Sigmoid colon (tissue), 7 donors: ENCODE results near the gene REPS1. TPM values are rescaled to one million over a fixed set of nuclear protein-coding genes. Genes with fewer than 3 reads are reported as not detected.

Experiments used
- DNase-seq: peaks from one replicate; pipeline ENCODE4 v3.0.0-alpha.2; 2019
- H3K27ac ChIP-seq, 4 donors: fragments of 200-600 bp; sonication (generic); one replicate each; pipeline ENCODE4 v1.5.1; 2016 to 2019; ENCODE audit warnings: mild to moderate bottlenecking in 1 of 4
- H3K27me3 ChIP-seq, 3 donors: fragments of 200-600 bp; sonication (generic); one replicate each; pipeline ENCODE4 v1.5.1; 2019; ENCODE audit warnings: mild to moderate bottlenecking in 1 of 3
- H3K36me3 ChIP-seq, 4 donors: fragments of 200-600 bp; sonication (generic); one replicate each; pipeline ENCODE4 v1.5.1; 2016 to 2019
- H3K4me1 ChIP-seq, 4 donors: fragments of 200-600 bp; sonication (generic); one replicate each; pipeline ENCODE4 v1.5.1; 2017 to 2019
- H3K4me3 ChIP-seq, 4 donors: fragments of 200-600 bp; sonication (generic); one replicate each; pipeline ENCODE4 v1.5.1; 2017 to 2019; ENCODE audit warnings: mild to moderate bottlenecking in 2 of 4, moderate library complexity in 1 of 4
- H3K9me3 ChIP-seq, 4 donors: fragments of 200-600 bp in 3 of 4; sonication (generic) in 3 of 4; one replicate each; pipeline versions ENCODE4 v1.5.1 to v1.6.1; 2013 to 2019
- EP300 ChIP-seq, 4 donors: sonication (generic); formaldehyde crosslinking; IDR thresholded peaks; one replicate each; pipeline ENCODE4 v1.6.1; 2017; ENCODE audit warnings: antibody characterized with exemption in 4 of 4
- POLR2A ChIP-seq, 2 donors: fragments of 450-650 bp; IDR thresholded peaks; one replicate each; pipeline ENCODE4 v1.6.1; 2016; ENCODE audit warnings: antibody characterized with exemption in 2 of 2, mild to moderate bottlenecking in 2 of 2, moderate library complexity in 2 of 2
- POLR2AphosphoS5 ChIP-seq, 4 donors: sonication (generic); formaldehyde crosslinking; IDR thresholded peaks; one replicate each; pipeline ENCODE4 v1.6.1; 2017; ENCODE audit warnings: antibody characterized with exemption in 4 of 4
- WGBS, 2 donors: extraction: QIAGEN DNeasy Blood & Tissue Kit; methylation state at CpG; one replicate each; pipeline ENCODE4 v1.1.7; 2013; 5-methylcytosine and 5-hydroxymethylcytosine counted together
- intact Hi-C: fragments of 100-400 bp; cut with DNase I; formaldehyde crosslinking; loops from one replicate; pipeline ENCODE4 v1.15.1; 2023
- polyA plus RNA-seq, 3 donors: library from polyadenylated mRNA; stranded (reverse); fragments of 200-250 nt; gene quantifications; one replicate each; pipeline ENCODE4 v1.2.3, GENCODE V29; 2013
- total RNA-seq, 4 donors: library from RNA; depleted of rRNA; stranded (reverse); fragments of >200 nt; gene quantifications; one replicate each; pipeline ENCODE4 v1.1.0, GENCODE V29; 2016
- TF ChIP-seq, protein P1 (sequence below), 4 experiments: fragments of 450-650 bp in 3 of 4; fragments of 200-600 bp in 1 of 4; IDR thresholded peaks; one replicate each; pipeline ENCODE4 v1.5.1; 2016 to 2019; ENCODE audit warnings: antibody characterized with exemption in 4 of 4, mild to moderate bottlenecking in 3 of 4, moderate library complexity in 2 of 4
- donor health status: healthy with polysubstance abuse.
- donor health status: Bipolar disorder and iron deficiency.
- donor health status: healthy.

REPS1 gene
- total and polyA plus RNA-seq, 7 donors = 12.6 to 53.7 (median 26.3) TPM

GRCh38 chr6:138907167-138907566 lies 80.9 kb downstream of the REPS1 start:
- Histone ChIP-seq H3K9me3 (no peaks in the 10 kb centered on the region), H3K4me1 (no peaks in the 10 kb centered on the region), H3K36me3 (peaks cover 3 to 94% (median 17%) of the 10 kb centered on the region in 4 donors), H3K27me3 (no peaks in the 10 kb centered on the region), H3K4me3 (no peak overlapping the region), H3K27ac (no peak overlapping the region)
- intact Hi-C loops = no loop called here
- 21 to 63% methylated on average over 7 of the region's 7 CpGs for WGBS, 2 donors
- TF ChIP-seq POLR2AphosphoS5 (IDR thresholded peaks at IDR 0.05) = no peak
- no peak for TF ChIP-seq EP300 (IDR thresholded peaks at IDR 0.05)
- TF ChIP-seq POLR2A (IDR thresholded peaks at IDR 0.05) = no peak
- DNase-seq = no peak

DNA sequence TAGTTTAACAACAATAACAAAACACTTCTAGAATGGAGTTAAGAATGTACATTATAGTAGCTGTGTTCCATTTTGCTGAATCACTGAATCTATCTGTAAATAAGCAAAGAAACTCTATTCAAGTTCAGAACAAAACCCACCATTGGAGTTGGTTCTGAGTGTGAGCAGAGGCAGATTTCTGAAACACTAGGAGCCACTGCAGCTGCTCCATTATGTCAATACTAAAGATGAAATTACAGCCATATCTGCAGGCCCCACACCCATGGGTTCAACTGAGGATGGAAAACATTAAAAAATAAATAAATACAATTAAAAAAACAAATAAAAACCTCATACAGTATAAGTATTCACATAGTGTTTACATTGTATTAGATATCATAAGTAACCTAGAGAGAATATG lies 91.0 kb downstream of the REPS1 start:
- intact Hi-C loops = no loop called here
- Histone ChIP-seq H3K4me1 (no peaks in the 10 kb centered on the region), H3K36me3 (peaks cover 0 to 25% (median 4%) of the 10 kb centered on the region in 4 donors), H3K9me3 (no peaks in the 10 kb centered on the region), H3K4me3 (no peak overlapping the region), H3K27me3 (no peaks in the 10 kb centered on the region), H3K27ac (no peak overlapping the region)
- no peak for DNase-seq
- no peak for TF ChIP-seq EP300 (IDR thresholded peaks at IDR 0.05)
- TF ChIP-seq POLR2A (IDR thresholded peaks at IDR 0.05) = no peak
- TF ChIP-seq, protein P1, sequence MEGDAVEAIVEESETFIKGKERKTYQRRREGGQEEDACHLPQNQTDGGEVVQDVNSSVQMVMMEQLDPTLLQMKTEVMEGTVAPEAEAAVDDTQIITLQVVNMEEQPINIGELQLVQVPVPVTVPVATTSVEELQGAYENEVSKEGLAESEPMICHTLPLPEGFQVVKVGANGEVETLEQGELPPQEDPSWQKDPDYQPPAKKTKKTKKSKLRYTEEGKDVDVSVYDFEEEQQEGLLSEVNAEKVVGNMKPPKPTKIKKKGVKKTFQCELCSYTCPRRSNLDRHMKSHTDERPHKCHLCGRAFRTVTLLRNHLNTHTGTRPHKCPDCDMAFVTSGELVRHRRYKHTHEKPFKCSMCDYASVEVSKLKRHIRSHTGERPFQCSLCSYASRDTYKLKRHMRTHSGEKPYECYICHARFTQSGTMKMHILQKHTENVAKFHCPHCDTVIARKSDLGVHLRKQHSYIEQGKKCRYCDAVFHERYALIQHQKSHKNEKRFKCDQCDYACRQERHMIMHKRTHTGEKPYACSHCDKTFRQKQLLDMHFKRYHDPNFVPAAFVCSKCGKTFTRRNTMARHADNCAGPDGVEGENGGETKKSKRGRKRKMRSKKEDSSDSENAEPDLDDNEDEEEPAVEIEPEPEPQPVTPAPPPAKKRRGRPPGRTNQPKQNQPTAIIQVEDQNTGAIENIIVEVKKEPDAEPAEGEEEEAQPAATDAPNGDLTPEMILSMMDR (IDR thresholded peaks at IDR 0.05) = no peak
- no peak for TF ChIP-seq POLR2AphosphoS5 (IDR thresholded peaks at IDR 0.05)

- DNase-seq = no peak
- Histone ChIP-seq H3K27ac (no peak overlapping the region), H3K9me3 (no peaks in the 10 kb centered on the region), H3K36me3 (peaks cover 0 to 17% (median 4%) of the 10 kb centered on the region in 4 donors), H3K4me1 (no peaks in the 10 kb centered on the region), H3K27me3 (no peaks in the 10 kb centered on the region), H3K4me3 (no peak overlapping the region)
- intact Hi-C loops = no loop called here
- TF ChIP-seq, protein P1 (IDR thresholded peaks at IDR 0.05) = no peak
- no peak for TF ChIP-seq POLR2AphosphoS5 (IDR thresholded peaks at IDR 0.05)
- TF ChIP-seq EP300 (IDR thresholded peaks at IDR 0.05) = no peak
- no peak for TF ChIP-seq POLR2A (IDR thresholded peaks at IDR 0.05)
- 92 to 94% methylated on average over 8 of the region's 8 CpGs for WGBS, 2 donors
Observed at GRCh38 chr6:138896104-138896756, 91.8 kb downstream of the REPS1 start.

DNA sequence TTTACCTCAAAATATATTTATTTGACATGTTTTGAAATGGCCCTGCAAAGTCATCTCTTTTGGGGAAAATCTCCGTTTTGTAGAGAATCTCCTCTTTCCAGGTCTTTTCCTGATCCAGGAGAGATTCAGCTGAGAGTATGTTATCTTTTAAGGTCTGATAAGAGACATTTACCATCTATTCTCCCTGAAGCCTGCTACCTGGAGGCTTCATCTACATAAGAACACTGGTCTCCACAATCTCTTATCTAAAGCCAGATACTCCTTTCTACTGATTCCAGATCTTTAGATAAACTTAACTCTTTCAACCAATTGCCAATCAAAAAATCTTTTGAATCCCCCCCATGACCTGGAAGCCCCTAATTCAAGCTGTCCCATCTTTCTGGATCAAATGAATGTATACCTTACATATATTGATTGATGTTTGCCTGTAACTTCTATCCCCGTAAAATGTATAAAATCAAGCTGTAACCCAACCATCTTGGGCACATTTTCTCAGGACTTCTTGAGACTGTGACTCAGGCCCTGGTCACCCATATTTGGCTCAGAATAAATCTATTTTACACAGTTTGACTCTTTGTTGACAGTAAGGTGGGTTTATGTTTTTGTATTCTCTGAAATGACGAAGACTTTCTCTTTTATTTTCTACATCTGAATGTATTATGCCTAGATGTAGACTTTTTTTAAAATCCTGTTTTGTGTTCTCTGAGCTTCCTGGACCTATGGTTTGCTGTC lies 96.6 kb downstream of the REPS1 start:
- no peak for DNase-seq

More for the DNA sequence above, 96.6 kb downstream of the REPS1 start:
- Histone ChIP-seq H3K27ac (no peak overlapping the region), H3K4me3 (no peak overlapping the region), H3K27me3 (no peaks in the 10 kb centered on the region), H3K36me3 (no peaks in the 10 kb centered on the region), H3K4me1 (no peaks in the 10 kb centered on the region), H3K9me3 (peaks cover 0 to 3% (median 0%) of the 10 kb centered on the region in 4 donors)
- TF ChIP-seq EP300 (IDR thresholded peaks at IDR 0.05) (no peak), POLR2A (IDR thresholded peaks at IDR 0.05) (no peak), POLR2AphosphoS5 (IDR thresholded peaks at IDR 0.05) (no peak)
- TF ChIP-seq, protein P1 (IDR thresholded peaks at IDR 0.05) = no peak
- 92 to 94% methylated on average over 3 of the region's 3 CpGs for WGBS, 2 donors
- intact Hi-C loops = no loop called here
